Uterus (tissue), 4 donors: ENCODE data around the gene RIPOR1. TPM values are rescaled to one million over a fixed set of nuclear protein-coding genes. Genes with fewer than 3 reads are reported as not detected.

Experiments used
- DNase-seq, 2 donors: peaks; one replicate each; pipeline ENCODE4 v3.0.0-alpha.2; 2019 to 2020
- H3K27ac ChIP-seq, 2 donors: fragments of 200-600 bp; sonication (generic); 1 replicate in 1 of 2; 2 replicates in 1 of 2; pipeline ENCODE4 v1.5.1; 2016 to 2018
- H3K27me3 ChIP-seq, 2 donors: fragments of 200-600 bp; sonication (generic); one replicate each; pipeline ENCODE4 v1.5.1; 2018 to 2019; ENCODE audit warnings: control low read depth in 1 of 2
- H3K36me3 ChIP-seq, 2 donors: fragments of 200-600 bp; sonication (generic); one replicate each; pipeline ENCODE4 v1.5.1; 2019; ENCODE audit warnings: control low read depth in 1 of 2
- H3K4me1 ChIP-seq, 2 donors: fragments of 200-600 bp; sonication (generic); one replicate each; pipeline ENCODE4 v1.5.1; 2018 to 2019; ENCODE audit warnings: control low read depth in 1 of 2
- H3K4me3 ChIP-seq, 2 donors: fragments of 200-600 bp; sonication (generic); 1 replicate in 1 of 2; 2 replicates in 1 of 2; pipeline ENCODE4 v1.5.1; 2018 to 2019; ENCODE audit warnings: mild to moderate bottlenecking in 1 of 2
- H3K9me3 ChIP-seq, 2 donors: fragments of 200-600 bp; sonication (generic); one replicate each; pipeline ENCODE4 v1.5.1; 2019; ENCODE audit warnings: control low read depth in 1 of 2
- CTCF ChIP-seq, 4 experiments: fragments of 200-600 bp in 2 of 4; fragments of 450-650 bp in 2 of 4; sonication (generic) in 2 of 4; IDR thresholded peaks; one replicate each; pipeline ENCODE4 v1.5.1; 2016 to 2019; ENCODE audit warnings: antibody characterized with exemption in 4 of 4, mild to moderate bottlenecking in 2 of 4, moderate library complexity in 1 of 4
- POLR2A ChIP-seq, 2 donors: fragments of 450-650 bp; IDR thresholded peaks; one replicate each; pipeline ENCODE4 v1.6.1; 2016; ENCODE audit warnings: antibody characterized with exemption in 2 of 2, mild to moderate bottlenecking in 1 of 2, moderate library complexity in 1 of 2
- intact Hi-C: fragments of 100-400 bp; cut with DNase I; formaldehyde crosslinking; loops from one replicate; pipeline ENCODE4 v1.15.1; 2023; ENCODE audit warnings: low total_unique reads
- small RNA-seq: library from RNA; depleted of rRNA; stranded (forward); fragments of <200 nt; gene quantifications from one replicate; pipeline ENCODE3, GENCODE V24; 2016
- total RNA-seq, 4 donors: library from RNA; depleted of rRNA in 3 of 4; stranded (reverse); fragments of >200 nt in 3 of 4; gene quantifications; one replicate each; pipeline versions ENCODE4 v1.1.0 to v1.2.4, GENCODE V29; 2014 to 2023
- donor health status: DM: yes; HTN: yes; CAD: no.

The RIPOR1 gene
- total RNA-seq, 4 donors from 2014 or later = 48.2 to 137 (median 57.4) TPM

GRCh38 chr16:67593701-67594100 lies 65.1 kb downstream of the RIPOR1 start:
- DNase-seq = no peak
- no peak overlapping the region for H3K4me3 ChIP-seq
- H3K4me1 ChIP-seq = no peaks in the 10 kb centered on the region
- H3K36me3 ChIP-seq = no peaks in the 10 kb centered on the region
- no peaks in the 10 kb centered on the region for H3K9me3 ChIP-seq
- intact Hi-C loops = no loop called here
- H3K27ac ChIP-seq = no peak overlapping the region
- TF ChIP-seq CTCF (IDR thresholded peaks at IDR 0.05) (no peak), POLR2A (IDR thresholded peaks at IDR 0.05) (no peak)
- no peaks in the 10 kb centered on the region for H3K27me3 ChIP-seq

- no peak for DNase-seq
- Histone ChIP-seq H3K9me3 (no peaks in the 10 kb centered on the region), H3K36me3 (no peaks in the 10 kb centered on the region), H3K27ac (no peak overlapping the region), H3K27me3 (no peaks in the 10 kb centered on the region), H3K4me1 (no peaks in the 10 kb centered on the region), H3K4me3 (no peak overlapping the region)
- no peak for TF ChIP-seq CTCF (IDR thresholded peaks at IDR 0.05)
- no peak for TF ChIP-seq POLR2A (IDR thresholded peaks at IDR 0.05)
- intact Hi-C loops = no loop called here
These were observed 65.8 kb downstream of the RIPOR1 start for GRCh38 chr16:67594256-67594915.

- Histone ChIP-seq H3K4me1 (no peaks in the 10 kb centered on the region), H3K36me3 (no peaks in the 10 kb centered on the region), H3K9me3 (no peaks in the 10 kb centered on the region), H3K4me3 (no peak overlapping the region), H3K27me3 (no peaks in the 10 kb centered on the region), H3K27ac (no peak overlapping the region)
- intact Hi-C loops = no loop called here
- TF ChIP-seq POLR2A (IDR thresholded peaks at IDR 0.05) (no peak), CTCF (IDR thresholded peaks at IDR 0.05) (no peak)
- peak in 1 of 2 donors; percentile 21 for DNase-seq
These were observed 66.3 kb downstream of the RIPOR1 start for GRCh38 chr16:67594956-67595355.

Small RNA genes within 50 kb of the gene (small RNA-seq; reads per million reads assigned to genes)
- not detected for gene AC027682.3

Other genes starting within 250 kb of the RIPOR1 start
- gene PLEKHG4, start 249.3 kb upstream of the RIPOR1 start, total RNA-seq = 10 to 100 TPM in 2 of 4 donors, 1 to 10 TPM in 2; 6.8 to 45.3 (median 17.1) TPM
- 1 to 10 TPM in 1 of 4 donors, under 1 TPM in 2, not detected in 1; 0.51 to 1.0 (median 0.55) TPM for gene KCTD19, start 202.1 kb upstream of the RIPOR1 start, total RNA-seq
- gene LRRC36, start 202.0 kb upstream of the RIPOR1 start, total RNA-seq = 1 to 10 TPM in 1 of 4 donors, under 1 TPM in 1, not detected in 2; 0.46 to 2.8 TPM
- 10 to 100 TPM; 13.4 to 26.6 (median 16.2) TPM for gene TPPP3, start 135.3 kb upstream of the RIPOR1 start, total RNA-seq
- 10 to 100 TPM; 14.7 to 30.6 (median 25.6) TPM for gene ZDHHC1, start 112.4 kb upstream of the RIPOR1 start, total RNA-seq
- 10 to 100 TPM in 2 of 4 donors, 1 to 10 TPM in 2; 1.2 to 82.1 (median 9.7) TPM for gene HSD11B2, start 97.7 kb upstream of the RIPOR1 start, total RNA-seq
- 100 to 1,000 TPM in 2 of 4 donors, 10 to 100 TPM in 2; 67.4 to 243 (median 100) TPM for gene ATP6V0D1, start 47.7 kb upstream of the RIPOR1 start, total RNA-seq
- gene AGRP, start 45.3 kb upstream of the RIPOR1 start, total RNA-seq = not detected
- gene CTCF, start 33.7 kb downstream of the RIPOR1 start, total RNA-seq = 10 to 100 TPM; 24.8 to 54.1 (median 43.7) TPM
- gene CARMIL2, start 116.3 kb downstream of the RIPOR1 start, total RNA-seq = 1 to 10 TPM in 1 of 4 donors, under 1 TPM in 2, not detected in 1; 0.41 to 1.2 (median 0.51) TPM
- gene ACD, start 131.4 kb downstream of the RIPOR1 start, total RNA-seq = 10 to 100 TPM; 17.8 to 33.4 (median 29.8) TPM
- 10 to 100 TPM in 1 of 4 donors, 1 to 10 TPM in 2, not detected in 1; 1.6 to 32.9 (median 7.9) TPM for gene PARD6A, start 132.1 kb downstream of the RIPOR1 start, total RNA-seq
- 10 to 100 TPM in 3 of 4 donors, 1 to 10 TPM in 1; 4.1 to 22.4 (median 13.7) TPM for gene ENKD1, start 137.9 kb downstream of the RIPOR1 start, total RNA-seq
- gene C16orf86, start 138.0 kb downstream of the RIPOR1 start, total RNA-seq = 1 to 10 TPM in 3 of 4 donors, not detected in 1; 5.3 to 8.6 (median 6.9) TPM
- 10 to 100 TPM; 11.0 to 28.5 (median 26.3) TPM for gene GFOD2, start 190.5 kb downstream of the RIPOR1 start, total RNA-seq